Neural progenitor cell (in vitro differentiated cells): Measurements from ENCODE around the gene C11orf98.

Experiments
- EZH2 ChIP-seq: fragments of 200-600 bp; sonication (generic); IDR thresholded peaks from 2 replicates; pipeline ENCODE4 v1.6.1; 2017; ENCODE audit warnings: antibody characterized with exemption, mild to moderate bottlenecking, moderate library complexity
- TF ChIP-seq, protein P1 (sequence below): fragments of 200-600 bp; sonication (generic); IDR thresholded peaks from 2 replicates; pipeline ENCODE4 v1.5.1; 2017; ENCODE audit warnings: antibody characterized with exemption, mild to moderate bottlenecking

DNA sequence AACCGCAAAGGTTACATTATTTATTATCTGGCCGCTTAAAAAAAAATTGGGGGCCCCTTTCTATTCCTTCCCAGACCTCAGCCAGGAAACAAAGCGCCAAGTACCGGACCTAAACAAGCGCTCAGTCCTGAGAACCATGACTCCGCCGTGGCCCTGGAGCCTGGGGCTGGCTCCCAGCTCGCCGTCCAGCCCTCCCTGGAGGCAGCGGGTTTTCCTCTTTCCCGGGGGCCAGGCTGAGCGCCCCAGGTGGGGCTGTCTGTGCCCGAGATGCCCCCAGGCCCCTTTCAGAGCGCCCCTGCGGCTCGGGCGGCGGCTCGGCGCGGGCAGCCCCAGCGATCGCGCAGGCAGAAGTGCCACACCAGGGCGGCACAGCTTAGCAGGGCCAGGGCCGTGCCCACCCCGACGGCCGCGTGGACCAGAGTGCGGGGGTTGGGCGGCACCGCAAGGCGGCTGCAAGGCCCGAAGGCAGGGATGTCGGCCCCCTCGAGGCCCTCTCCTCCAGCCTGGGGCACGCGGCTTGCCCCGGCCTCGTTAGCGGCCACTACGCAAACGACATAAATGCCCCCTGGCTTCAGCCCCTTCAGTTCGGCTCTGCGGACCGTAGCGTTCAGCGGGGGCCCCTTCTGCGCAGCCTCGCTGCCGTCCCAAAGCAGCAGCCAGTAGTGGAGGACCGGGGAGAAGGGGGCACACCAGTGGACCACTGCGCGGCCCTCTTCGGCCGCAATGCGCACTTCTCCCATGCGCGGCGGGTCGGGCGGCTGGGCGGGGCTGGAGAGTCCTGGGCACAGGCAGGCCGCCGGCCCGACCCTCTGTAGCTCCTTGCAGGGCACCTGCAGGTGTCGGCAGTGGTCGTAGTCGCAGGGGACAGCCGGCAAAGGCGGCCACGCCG, 22.7 kb upstream of the C11orf98 start:
- TF ChIP-seq, protein P1, sequence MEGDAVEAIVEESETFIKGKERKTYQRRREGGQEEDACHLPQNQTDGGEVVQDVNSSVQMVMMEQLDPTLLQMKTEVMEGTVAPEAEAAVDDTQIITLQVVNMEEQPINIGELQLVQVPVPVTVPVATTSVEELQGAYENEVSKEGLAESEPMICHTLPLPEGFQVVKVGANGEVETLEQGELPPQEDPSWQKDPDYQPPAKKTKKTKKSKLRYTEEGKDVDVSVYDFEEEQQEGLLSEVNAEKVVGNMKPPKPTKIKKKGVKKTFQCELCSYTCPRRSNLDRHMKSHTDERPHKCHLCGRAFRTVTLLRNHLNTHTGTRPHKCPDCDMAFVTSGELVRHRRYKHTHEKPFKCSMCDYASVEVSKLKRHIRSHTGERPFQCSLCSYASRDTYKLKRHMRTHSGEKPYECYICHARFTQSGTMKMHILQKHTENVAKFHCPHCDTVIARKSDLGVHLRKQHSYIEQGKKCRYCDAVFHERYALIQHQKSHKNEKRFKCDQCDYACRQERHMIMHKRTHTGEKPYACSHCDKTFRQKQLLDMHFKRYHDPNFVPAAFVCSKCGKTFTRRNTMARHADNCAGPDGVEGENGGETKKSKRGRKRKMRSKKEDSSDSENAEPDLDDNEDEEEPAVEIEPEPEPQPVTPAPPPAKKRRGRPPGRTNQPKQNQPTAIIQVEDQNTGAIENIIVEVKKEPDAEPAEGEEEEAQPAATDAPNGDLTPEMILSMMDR, result no peak
- TF ChIP-seq EZH2, result no peak
